H1 (cell line): Measurements from ENCODE around the gene PNLIPRP1. TPM values are rescaled to one million over a fixed set of nuclear protein-coding genes. Genes with fewer than 3 reads are reported as not detected.

Experiments used
- CTCF ChIA-PET: fragments of 300-600 bp; sonication (Branson Sonifier 250); formaldehyde crosslinking; loops from one replicate; lab custom pipeline; 2021; ENCODE audit not compliant: partially characterized antibody; lab: Charles Lee
- POLR2A ChIA-PET: fragments of 300-600 bp; sonication (Branson Sonifier 250); formaldehyde crosslinking; loops from one replicate; lab custom pipeline; 2021; ENCODE audit warnings: inconsistent platforms; ENCODE audit not compliant: partially characterized antibody; lab: Charles Lee
- DNase-seq, 2 experiments: peaks; one replicate each; pipeline versions ENCODE4 v3.0.0 to v3.0.0-alpha.2; 2010 to 2022; ENCODE audit warnings: low spot score in 2 of 2, low read depth in 1 of 2, mixed read lengths in 1 of 2
- FAIRE-seq: peaks from 2 replicates; lab custom pipeline; 2011; peaks lifted over from hg19 to GRCh38; lab: Jason Lieb, UNC
- H2AFZ ChIP-seq: 2 replicates; pipeline ENCODE4 v1.8.1; 2012; ENCODE audit warnings: low read length, inconsistent platforms
- H2AK5ac ChIP-seq: 2 replicates; pipeline ENCODE4 v1.6.1; 2013; ENCODE audit warnings: low read depth, low read length
- H2BK120ac ChIP-seq: replicated peaks from 2 replicates; pipeline ENCODE3; 2013; ENCODE audit warnings: low read depth, low read length, inconsistent platforms
- H2BK12ac ChIP-seq: 2 replicates; pipeline ENCODE4 v1.6.1; 2013; ENCODE audit warnings: low read depth, low read length
- H2BK15ac ChIP-seq: 2 replicates; pipeline ENCODE4 v1.6.1; 2013; ENCODE audit warnings: low read length
- H2BK20ac ChIP-seq: 2 replicates; pipeline ENCODE4 v1.6.1; 2013; ENCODE audit warnings: low read length
- H2BK5ac ChIP-seq: 2 replicates; pipeline ENCODE4 v1.6.1; 2013; ENCODE audit warnings: low read depth, low read length
- H3K14ac ChIP-seq: 2 replicates; pipeline ENCODE4 v1.6.1; 2013; ENCODE audit warnings: inconsistent platforms; ENCODE audit not compliant: insufficient read length
- H3K18ac ChIP-seq: 2 replicates; pipeline ENCODE4 v1.6.1; 2013; ENCODE audit warnings: low read length; ENCODE audit errors: extremely low read depth
- H3K23ac ChIP-seq: 2 replicates; pipeline ENCODE4 v1.6.1; 2013; ENCODE audit warnings: inconsistent platforms; ENCODE audit not compliant: insufficient read length
- H3K23me2 ChIP-seq: 2 replicates; pipeline ENCODE4 v1.6.1; 2013; ENCODE audit warnings: low read depth, low read length
- H3K27ac ChIP-seq: 2 replicates; pipeline ENCODE4 v1.6.1; 2011; ENCODE audit warnings: low read depth, low read length, inconsistent platforms
- H3K27me3 ChIP-seq, 4 experiments: replicated peaks in 1 of 4; 1 replicate in 1 of 4; 2 replicates in 3 of 4; pipeline versions ENCODE4 v1.6.1 to v1.8.1; 2011 to 2013; ENCODE audit warnings: low read length in 3 of 4, mild to moderate bottlenecking in 3 of 4, inconsistent platforms in 2 of 4, mixed read lengths in 2 of 4, moderate library complexity in 1 of 4; ENCODE audit not compliant: control insufficient read depth in 3 of 4, insufficient read depth in 3 of 4; ENCODE audit errors: extremely low read depth in 1 of 4
- H3K36me3 ChIP-seq, 4 experiments: 2 replicates each; pipeline versions ENCODE4 v1.6.1 to v1.8.1; 2011 to 2013; ENCODE audit warnings: mild to moderate bottlenecking in 4 of 4, low read length in 3 of 4, moderate library complexity in 2 of 4, control low read depth in 1 of 4, inconsistent platforms in 1 of 4; ENCODE audit not compliant: insufficient read depth in 4 of 4, control insufficient read depth in 2 of 4
- H3K4ac ChIP-seq: replicated peaks from 2 replicates; pipeline ENCODE3; 2013; ENCODE audit warnings: low read length, low read depth, mixed read lengths, inconsistent platforms; ENCODE audit not compliant: insufficient read length
- H3K4me1 ChIP-seq, 4 experiments: replicated peaks in 1 of 4; 1 replicate in 1 of 4; 2 replicates in 3 of 4; pipeline versions ENCODE4 v1.6.1 to v1.8.1; 2011 to 2013; ENCODE audit warnings: low read length in 3 of 4, inconsistent platforms in 2 of 4, mixed read lengths in 1 of 4; ENCODE audit not compliant: insufficient read depth in 4 of 4, control insufficient read depth in 3 of 4
- H3K4me2 ChIP-seq, 2 experiments: 2 replicates each; pipeline versions ENCODE4 v1.6.1 to v1.8.1; 2011 to 2013; ENCODE audit warnings: low read depth in 2 of 2, low read length in 2 of 2, control low read depth in 1 of 2, inconsistent platforms in 1 of 2, mild to moderate bottlenecking in 1 of 2; ENCODE audit not compliant: insufficient read depth in 1 of 2
- H3K4me3 ChIP-seq, 4 experiments: fragments of 200-600, 300-600 bp in 1 of 4; sonication (generic), shearing (Covaris generic), sonication (Bioruptor Twin) in 1 of 4; 2 replicates each; pipeline versions ENCODE4 v1.5.1 to v1.8.1; 2011 to 2016; ENCODE audit warnings: low read length in 4 of 4, low read depth in 3 of 4, control low read depth in 2 of 4, inconsistent platforms in 2 of 4, mild to moderate bottlenecking in 2 of 4, mixed read lengths in 1 of 4, moderate library complexity in 1 of 4; ENCODE audit not compliant: insufficient read depth in 2 of 4; ENCODE audit errors: extremely low read depth in 1 of 4
- H3K56ac ChIP-seq: replicated peaks from 2 replicates; pipeline ENCODE3; 2013; ENCODE audit warnings: low read depth, mild to moderate bottlenecking, mixed read lengths, low read length, inconsistent platforms; ENCODE audit not compliant: insufficient read length
- H3K79me1 ChIP-seq: 2 replicates; pipeline ENCODE4 v1.6.1; 2013; ENCODE audit warnings: low read depth, low read length, control low read depth
- H3K79me2 ChIP-seq, 2 experiments: 2 replicates each; pipeline versions ENCODE4 v1.6.1 to v1.8.1; 2012 to 2013; ENCODE audit warnings: low read length in 2 of 2, mild to moderate bottlenecking in 2 of 2, inconsistent platforms in 1 of 2; ENCODE audit not compliant: insufficient read depth in 2 of 2, control insufficient read depth in 1 of 2
- H3K9ac ChIP-seq, 4 experiments: replicated peaks in 1 of 4; 1 replicate in 1 of 4; 2 replicates in 3 of 4; pipeline versions ENCODE4 v1.6.1 to v1.8.1; 2011 to 2013; ENCODE audit warnings: low read depth in 3 of 4, low read length in 3 of 4, control low read depth in 2 of 4, mild to moderate bottlenecking in 2 of 4, moderate library complexity in 2 of 4, inconsistent platforms in 1 of 4; ENCODE audit errors: extremely low read depth in 1 of 4
- H3K9me3 ChIP-seq, 2 experiments: 2 replicates each; pipeline versions ENCODE4 v1.6.1 to v1.8.1; 2012 to 2013; ENCODE audit warnings: mild to moderate bottlenecking in 2 of 2, moderate library complexity in 2 of 2, control low read depth in 1 of 2, inconsistent platforms in 1 of 2, low read depth in 1 of 2, low read length in 1 of 2, mixed read lengths in 1 of 2; ENCODE audit not compliant: insufficient read depth in 2 of 2
- H4K20me1 ChIP-seq, 2 experiments: replicated peaks in 1 of 2; 2 replicates each; pipeline versions ENCODE3 to v1.8.1; 2011 to 2013; ENCODE audit warnings: inconsistent platforms in 2 of 2, low read length in 2 of 2, mild to moderate bottlenecking in 1 of 2; ENCODE audit not compliant: insufficient read depth in 2 of 2, control insufficient read depth in 1 of 2
- H4K5ac ChIP-seq: 2 replicates; pipeline ENCODE4 v1.6.1; 2013; ENCODE audit warnings: low read length, low read depth, mixed read lengths, inconsistent platforms; ENCODE audit not compliant: insufficient read length
- H4K8ac ChIP-seq: 2 replicates; pipeline ENCODE4 v1.8.0; 2013; ENCODE audit warnings: mild to moderate bottlenecking, moderate library complexity, low read length, inconsistent platforms; ENCODE audit not compliant: insufficient read depth; ENCODE audit errors: extremely low read depth
- H4K91ac ChIP-seq: replicated peaks from 2 replicates; pipeline ENCODE3; 2013; ENCODE audit warnings: low read length, mixed read lengths, inconsistent platforms; ENCODE audit not compliant: insufficient read length
- CTBP2 ChIP-seq: IDR thresholded peaks from 2 replicates; pipeline ENCODE4 v1.7.0; 2011; ENCODE audit warnings: borderline replicate concordance, mild to moderate bottlenecking, moderate library complexity, mixed read lengths, low read length; ENCODE audit not compliant: insufficient read depth, insufficient read length
- KDM5A ChIP-seq: fragments of 200-600 bp; IDR thresholded peaks from 2 replicates; pipeline ENCODE4 v1.7.1; 2012; ENCODE audit warnings: mild to moderate bottlenecking, low read length, inconsistent platforms, mixed read lengths
- NANOG ChIP-seq: IDR thresholded peaks from 2 replicates; pipeline ENCODE4 v1.6.1; 2011; ENCODE audit warnings: low read length, low read depth, mild to moderate bottlenecking, inconsistent platforms; ENCODE audit not compliant: insufficient read depth, poor library complexity, severe bottlenecking
- POU5F1 ChIP-seq: IDR thresholded peaks from 2 replicates; pipeline ENCODE4 v1.6.1; 2011; ENCODE audit warnings: low read depth, mild to moderate bottlenecking, low read length, moderate library complexity
- SIX5 ChIP-seq: IDR thresholded peaks from 2 replicates; pipeline ENCODE4 v1.6.1; 2011; ENCODE audit warnings: mild to moderate bottlenecking, low read depth, low read length
- SUZ12 ChIP-seq: fragments of 200-600 bp; sonication (generic); IDR thresholded peaks from 2 replicates; pipeline ENCODE4 v1.6.1; 2012; ENCODE audit warnings: mild to moderate bottlenecking, inconsistent platforms, low read length, moderate library complexity, mixed read lengths
- TBP ChIP-seq: IDR thresholded peaks from 2 replicates; pipeline ENCODE4 v1.6.1; 2011; ENCODE audit warnings: low read depth, low read length, improper control_type of control experiment
- TCF12 ChIP-seq: IDR thresholded peaks from 2 replicates; pipeline ENCODE4 v1.6.1; 2011; ENCODE audit warnings: low read depth, mild to moderate bottlenecking, low read length
- ZNF274 ChIP-seq: IDR thresholded peaks from 2 replicates; pipeline ENCODE4 v1.7.0; 2012; ENCODE audit warnings: low read length, borderline replicate concordance; ENCODE audit errors: extremely low read depth
- WGBS, 2 experiments: shearing (Covaris generic) in 1 of 2; methylation state at CpG; one replicate each; pipeline versions ENCODE4 v1.1.6 to v1.1.7; 2013 to 2015; ENCODE audit warnings: low lambda C conversion rate in 2 of 2, mixed read lengths in 2 of 2, inconsistent platforms in 1 of 2, low coverage in 1 of 2, missing lambda C conversion rate in 1 of 2; ENCODE audit not compliant: insufficient replicate concordance in 2 of 2, insufficient coverage in 1 of 2, insufficient read length in 1 of 2; ENCODE audit errors: extremely low coverage in 1 of 2, missing lambda C conversion rate in 1 of 2; 5-methylcytosine and 5-hydroxymethylcytosine counted together
- polyA plus RNA-seq, 7 experiments: library from polyadenylated mRNA; depleted of rRNA in 3 of 7; stranded (reverse) in 5 of 7; unstranded in 2 of 7; fragments of >200 nt in 5 of 7; fragments of 200-250 nt in 2 of 7; gene quantifications; 1 replicate in 5 of 7; 2 replicates in 1 of 7; 4 replicates in 1 of 7; pipeline versions ENCODE4 v1.2.1 to v1.2.3, GENCODE V29; 2011 to 2013; ENCODE audit warnings: missing spikeins in 2 of 7, mixed read lengths in 2 of 7
- total RNA-seq: library from RNA; stranded (reverse); fragmentation: NEBNext Ultra II Directional; extraction: Animal tissue kit (Norgen Biotek cat#: 25700); gene quantifications from 2 replicates; pipeline ENCODE4 v1.2.1, GENCODE V29; 2021

The PNLIPRP1 gene
- total and polyA plus RNA-seq, 2 of the 8 experiments (the other 6 are each of a cell fraction or from before 2014, with no cell fraction given), result not detected

- H4K91ac ChIP-seq, result no peak overlapping the region
- no peak for FAIRE-seq
- no peak overlapping the region for H2BK15ac ChIP-seq
- H3K4ac ChIP-seq, result no peak overlapping the region
- H2BK120ac ChIP-seq, result no peak overlapping the region
- H3K27ac ChIP-seq, result no peak overlapping the region
- H3K36me3 ChIP-seq, result no peaks in the 10 kb centered on the region
- no peak overlapping the region for H2AFZ ChIP-seq
- no peaks in the 10 kb centered on the region for H3K9me3 ChIP-seq
- H2BK5ac ChIP-seq, result no peak overlapping the region
- no peak overlapping the region for H2BK20ac ChIP-seq
- WGBS, 2 experiments, result 87% methylated on average over 6 of the region's 6 CpGs; no CpG with 5 or more reads in 1 of the 2 experiments
- no peaks in the 10 kb centered on the region for H3K79me2 ChIP-seq
- TF ChIP-seq POU5F1, result no peak
- TF ChIP-seq SIX5, result no peak
- TF ChIP-seq TCF12, result no peak
- no peak for TF ChIP-seq KDM5A
- no peak for TF ChIP-seq TBP
- TF ChIP-seq CTBP2, result no peak
- TF ChIP-seq SUZ12, result no peak
- TF ChIP-seq ZNF274, result no peak
- no peak for TF ChIP-seq NANOG
- no peak overlapping the region for H3K4me3 ChIP-seq
- no peaks in the 10 kb centered on the region for H3K27me3 ChIP-seq
- ChIA-PET CTCF (interaction anchor here (0.7 to 2.1 kb wide), 3 partner anchors 14 to 65 kb away, joined by 3 to 7 read pairs (median 4); no protein-coding TSS in a partner anchor), POLR2A (no interaction called here)
- no peak overlapping the region for H2BK12ac ChIP-seq
- H3K4me1 ChIP-seq, result no peaks in the 10 kb centered on the region; a peak in 1 of 7 replicates
- no peaks in the 10 kb centered on the region for H4K20me1 ChIP-seq
- no peak for DNase-seq
- no peaks in the 10 kb centered on the region; the same call in 1 of the 2 replicates for H3K23me2 ChIP-seq
- H4K8ac ChIP-seq, result no peak overlapping the region
- no peak overlapping the region for H2AK5ac ChIP-seq
- no peak overlapping the region for H3K56ac ChIP-seq
- H3K18ac ChIP-seq, result no peak overlapping the region
- H3K79me1 ChIP-seq, result no peaks in the 10 kb centered on the region
- H3K14ac ChIP-seq, result no peak overlapping the region
- no peak overlapping the region for H3K9ac ChIP-seq
- no peak overlapping the region for H3K4me2 ChIP-seq
- H3K23ac ChIP-seq, result no peak overlapping the region
- H4K5ac ChIP-seq, result no peak overlapping the region
Measured at GRCh38 chr10:116555880-116556279, 34.9 kb upstream of the PNLIPRP1 start.
